Astrocyte of the cerebellum (primary cell): Measurements from ENCODE around the gene CCDC149.

Experiments
- DNase-seq: peaks from one replicate; pipeline ENCODE4 v3.0.0-alpha.2; 2011; ENCODE audit warnings: low read depth
- H3K4me3 ChIP-seq: 2 replicates; pipeline ENCODE4 v1.5.1; 2011; ENCODE audit warnings: mild to moderate bottlenecking, low read depth, low read length, moderate library complexity
- CTCF ChIP-seq: IDR thresholded peaks from 2 replicates; pipeline ENCODE4 v1.5.1; 2012; ENCODE audit warnings: low read length, low read depth, moderate library complexity, mild to moderate bottlenecking; ENCODE audit errors: missing control alignments
- in situ Hi-C: cut with HindIII; loops from 2 replicates; pipeline ENCODE4 v1.10.0; 2017; ENCODE audit warnings: low sequenced_read_pairs

The CCDC149 gene

GRCh38 chr4:24799544-24800324, 113.1 kb downstream of the CCDC149 start:
- in situ Hi-C loops, result no loop called here

GRCh38 chr4:24799196-24799543, 113.7 kb downstream of the CCDC149 start:
- in situ Hi-C loops, result no loop called here
- DNase-seq, result no peak
- TF ChIP-seq CTCF, result no peak
- no peak overlapping the region for H3K4me3 ChIP-seq

More at GRCh38 chr4:24799544-24800324, 113.1 kb downstream of the CCDC149 start:
- TF ChIP-seq CTCF, result no peak
- peak overlapping the region; percentile 19 for H3K4me3 ChIP-seq
- DNase-seq, result no peak

- DNase-seq, result no peak
- TF ChIP-seq CTCF, result no peak
- in situ Hi-C loops, result no loop called here
- H3K4me3 ChIP-seq, result no peak overlapping the region
Observed at GRCh38 chr4:24798036-24798610, 114.7 kb downstream of the CCDC149 start.

GRCh38 chr4:24796620-24797019, 116.2 kb downstream of the CCDC149 start:
- DNase-seq, result no peak
- no peak for TF ChIP-seq CTCF
- in situ Hi-C loops, result no loop called here
- H3K4me3 ChIP-seq, result no peak overlapping the region

- in situ Hi-C loops, result no loop called here
- peak overlapping the region; percentile 22 for H3K4me3 ChIP-seq
- TF ChIP-seq CTCF, result no peak
- no peak for DNase-seq
Observed at GRCh38 chr4:24795666-24796381, 117.0 kb downstream of the CCDC149 start.

- DNase-seq, result peak; percentile 39
- H3K4me3 ChIP-seq, result peak within 1 kb of the TSS; percentile 22
- in situ Hi-C loops, result no loop called here
Observed at GRCh38 chr4:24794916-24795665, 117.8 kb downstream of the CCDC149 start, which contains the start of gene SOD3. TSS of gene SOD3 (plus strand) at chr4:24795573. CDS start at chr4:24799522, 3,949 bp downstream.

More at GRCh38 chr4:24794916-24795665, 117.8 kb downstream of the CCDC149 start, which contains the start of gene SOD3:
- no peak for TF ChIP-seq CTCF
